Gastrocnemius medialis (tissue), 4 donors: ENCODE measurements around the gene UNCX.
"Not testable (repeated sequence)": the region's sequence is repeated elsewhere in the genome, so short reads cannot be mapped to it uniquely, and the experiment has no call there.

Experiments used
- CTCF ChIP-seq, 5 experiments: fragments of 450-650 bp in 3 of 5; fragments of 200-600 bp in 2 of 5; sonication (generic) in 2 of 5; IDR thresholded peaks in 4 of 5; conservative IDR thresholded peaks in 1 of 5; 1 replicate in 4 of 5; 2 replicates in 1 of 5; pipeline ENCODE4 v1.5.1; 2016 to 2019; ENCODE audit warnings: antibody characterized with exemption in 5 of 5, mild to moderate bottlenecking in 3 of 5, moderate library complexity in 3 of 5
- POLR2A ChIP-seq, 2 donors: fragments of 450-650 bp; IDR thresholded peaks; one replicate each; pipeline ENCODE4 v1.6.1; 2017; ENCODE audit warnings: antibody characterized with exemption in 2 of 2, mild to moderate bottlenecking in 2 of 2, moderate library complexity in 2 of 2

GRCh38 chr7:1272136-1272535, 39.5 kb downstream of the UNCX start:
- TF ChIP-seq CTCF (IDR thresholded peaks at IDR 0.05 in 4 of 5, conservative IDR thresholded peaks at IDR 0.05 in 1 of 5); POLR2A (IDR thresholded peaks at IDR 0.05): not testable (repeated sequence)
